Suprapubic skin (tissue), 4 donors: ENCODE results near the gene SEC24D. TPM values are rescaled to one million over a fixed set of nuclear protein-coding genes. Genes with fewer than 3 reads are reported as not detected.

Source experiments
- DNase-seq, 2 donors: peaks; one replicate each; pipeline ENCODE4 v3.0.0-alpha.2; 2019; ENCODE audit warnings: low spot score in 2 of 2
- H3K27ac ChIP-seq: fragments of 200-600 bp; sonication (generic); one replicate; pipeline ENCODE4 v1.5.1; 2019
- H3K27me3 ChIP-seq: fragments of 200-600 bp; sonication (generic); one replicate; pipeline ENCODE4 v1.5.1; 2019
- H3K36me3 ChIP-seq: fragments of 200-600 bp; sonication (generic); one replicate; pipeline ENCODE4 v1.5.1; 2019
- H3K4me1 ChIP-seq: fragments of 200-600 bp; sonication (generic); one replicate; pipeline ENCODE4 v1.5.1; 2019
- H3K4me3 ChIP-seq: fragments of 200-600 bp; sonication (generic); one replicate; pipeline ENCODE4 v1.5.1; 2019; ENCODE audit warnings: mild to moderate bottlenecking
- H3K9me3 ChIP-seq: fragments of 200-600 bp; sonication (generic); one replicate; pipeline ENCODE4 v1.5.1; 2019
- CTCF ChIP-seq, 2 donors: fragments of 200-600 bp in 1 of 2; fragments of 450-650 bp in 1 of 2; sonication (generic) in 1 of 2; IDR thresholded peaks; one replicate each; pipeline ENCODE4 v1.5.1; 2016 to 2019; ENCODE audit warnings: antibody characterized with exemption in 2 of 2, mild to moderate bottlenecking in 1 of 2, moderate library complexity in 1 of 2
- EP300 ChIP-seq: sonication (generic); formaldehyde crosslinking; IDR thresholded peaks from one replicate; pipeline ENCODE4 v1.6.1; 2017; ENCODE audit warnings: antibody characterized with exemption
- POLR2A ChIP-seq, 2 donors: fragments of 450-650 bp; IDR thresholded peaks; one replicate each; pipeline ENCODE4 v1.6.1; 2017; ENCODE audit warnings: antibody characterized with exemption in 2 of 2, mild to moderate bottlenecking in 2 of 2, moderate library complexity in 2 of 2
- POLR2AphosphoS5 ChIP-seq, 3 donors: sonication (generic); formaldehyde crosslinking; IDR thresholded peaks; one replicate each; pipeline ENCODE4 v1.6.1; 2017; ENCODE audit warnings: antibody characterized with exemption in 3 of 3
- WGBS: methylation state at CpG from one replicate; pipeline ENCODE4 v1.1.5; 2018; 5-methylcytosine and 5-hydroxymethylcytosine counted together
- total RNA-seq, 4 donors: library from RNA; depleted of rRNA; stranded (reverse); fragments of >200 nt; gene quantifications; one replicate each; pipeline ENCODE4 v1.1.0, GENCODE V29; 2016

The SEC24D gene
- total RNA-seq, 4 donors from 2014 or later = 16.7 to 18.1 (median 18.0) TPM

GRCh38 chr4:118716304-118716703 is 119.6 kb downstream of the SEC24D start:
- Histone ChIP-seq H3K36me3 (peaks cover 11% of the 10 kb centered on the region), H3K9me3 (no peaks in the 10 kb centered on the region), H3K27ac (no peak overlapping the region), H3K27me3 (no peaks in the 10 kb centered on the region), H3K4me3 (no peak overlapping the region), H3K4me1 (no peaks in the 10 kb centered on the region)
- TF ChIP-seq EP300 (no peak), POLR2AphosphoS5 (IDR thresholded peaks at IDR 0.05) (no peak)
- no peak for DNase-seq
- 53% methylated on average over 3 of the region's 3 CpGs for WGBS

- peaks cover 20% of the 10 kb centered on the region for H3K36me3 ChIP-seq
- DNase-seq = no peak
- no peaks in the 10 kb centered on the region for H3K9me3 ChIP-seq
- no peak overlapping the region for H3K27ac ChIP-seq
- 94% methylated on average over 4 of the region's 4 CpGs for WGBS
- H3K27me3 ChIP-seq = no peaks in the 10 kb centered on the region
- H3K4me3 ChIP-seq = no peak overlapping the region
- no peaks in the 10 kb centered on the region for H3K4me1 ChIP-seq
- TF ChIP-seq CTCF (IDR thresholded peaks at IDR 0.05) = no peak
- TF ChIP-seq EP300 = no peak
Measured at GRCh38 chr4:118714682-118715081, 121.2 kb downstream of the SEC24D start.

GRCh38 chr4:118712872-118713271 is 123.1 kb downstream of the SEC24D start:
- 89% methylated on average over 1 of the region's 1 CpG for WGBS

GRCh38 chr4:118711052-118711451 is 124.9 kb downstream of the SEC24D start:
- Histone ChIP-seq H3K9me3 (no peaks in the 10 kb centered on the region), H3K4me1 (no peaks in the 10 kb centered on the region), H3K4me3 (no peak overlapping the region), H3K36me3 (peaks cover 49% of the 10 kb centered on the region), H3K27me3 (no peaks in the 10 kb centered on the region), H3K27ac (no peak overlapping the region)
- no peak for DNase-seq
- TF ChIP-seq POLR2AphosphoS5 (IDR thresholded peaks at IDR 0.05) = no peak
- no peak for TF ChIP-seq CTCF (IDR thresholded peaks at IDR 0.05)
- TF ChIP-seq EP300 = no peak
- no peak for TF ChIP-seq POLR2A (IDR thresholded peaks at IDR 0.05)
- WGBS = 82% methylated on average over 2 of the region's 2 CpGs

More at GRCh38 chr4:118712872-118713271, 123.1 kb downstream of the SEC24D start:
- no peak overlapping the region for H3K4me3 ChIP-seq
- H3K4me1 ChIP-seq = no peaks in the 10 kb centered on the region
- no peaks in the 10 kb centered on the region for H3K9me3 ChIP-seq
- no peaks in the 10 kb centered on the region for H3K27me3 ChIP-seq
- H3K36me3 ChIP-seq = peaks cover 32% of the 10 kb centered on the region
- no peak for DNase-seq
- no peak overlapping the region for H3K27ac ChIP-seq
- TF ChIP-seq CTCF (IDR thresholded peaks at IDR 0.05) (no peak), POLR2AphosphoS5 (IDR thresholded peaks at IDR 0.05) (no peak), POLR2A (IDR thresholded peaks at IDR 0.05) (no peak), EP300 (no peak)

GRCh38 chr4:118703118-118703517 is 132.8 kb downstream of the SEC24D start:
- H3K27ac ChIP-seq = no peak overlapping the region
- TF ChIP-seq CTCF (IDR thresholded peaks at IDR 0.05) (no peak), POLR2AphosphoS5 (IDR thresholded peaks at IDR 0.05) (no peak), POLR2A (IDR thresholded peaks at IDR 0.05) (no peak)
- H3K9me3 ChIP-seq = no peaks in the 10 kb centered on the region
- H3K4me1 ChIP-seq = no peaks in the 10 kb centered on the region
- H3K4me3 ChIP-seq = no peak overlapping the region
- 96% methylated on average over 2 of the region's 2 CpGs for WGBS
- no peak for DNase-seq
- peaks cover 78% of the 10 kb centered on the region for H3K36me3 ChIP-seq
- H3K27me3 ChIP-seq = no peaks in the 10 kb centered on the region
